ENCODE data around the gene IL1A.

IL1A gene

GRCh38 chr2:112754564-112754963 is 29.7 kb downstream of the IL1A start:
- no peak overlapping the region for H3K27ac ChIP-seq (ENCODE audit: low read depth, low read length)
- no peak overlapping the region for H3K4me3 ChIP-seq (ENCODE audit: low read length)
- H3K9ac ChIP-seq (ENCODE audit: low read depth, low read length), result no peak overlapping the region
- H3K9me3 ChIP-seq (ENCODE audit: insufficient read depth, low read depth, low read length), result no peaks in the 10 kb centered on the region
- 97% methylated on average over 1 of the region's 1 CpG for WGBS
- no peaks in the 10 kb centered on the region for H3K27me3 ChIP-seq (ENCODE audit: insufficient read depth, low read length)
- H3K4me1 ChIP-seq (ENCODE audit: insufficient read depth, low read length), result no peaks in the 10 kb centered on the region
- H3K36me3 ChIP-seq (ENCODE audit: insufficient read depth, low read length), result peaks cover 90% of the 10 kb centered on the region

- Histone ChIP-seq H3K4me3 (ENCODE audit: low read length) (no peak overlapping the region), H3K9ac (ENCODE audit: low read depth, low read length) (no peak overlapping the region), H3K36me3 (ENCODE audit: insufficient read depth, low read length) (peaks cover 76% of the 10 kb centered on the region), H3K27ac (ENCODE audit: low read depth, low read length) (no peak overlapping the region), H3K9me3 (ENCODE audit: insufficient read depth, low read depth, low read length) (no peaks in the 10 kb centered on the region), H3K4me1 (ENCODE audit: insufficient read depth, low read length) (no peaks in the 10 kb centered on the region), H3K27me3 (ENCODE audit: insufficient read depth, low read length) (no peaks in the 10 kb centered on the region)
- 96% methylated on average over 4 of the region's 4 CpGs for WGBS
Measured at GRCh38 chr2:112752667-112753066, 31.6 kb downstream of the IL1A start.

- Histone ChIP-seq H3K27me3 (ENCODE audit: insufficient read depth, low read length) (no peaks in the 10 kb centered on the region), H3K4me3 (ENCODE audit: low read length) (no peak overlapping the region), H3K9me3 (ENCODE audit: insufficient read depth, low read depth, low read length) (no peaks in the 10 kb centered on the region), H3K4me1 (ENCODE audit: insufficient read depth, low read length) (no peaks in the 10 kb centered on the region), H3K27ac (ENCODE audit: low read depth, low read length) (no peak overlapping the region), H3K9ac (ENCODE audit: low read depth, low read length) (no peak overlapping the region), H3K36me3 (ENCODE audit: insufficient read depth, low read length) (peaks cover 78% of the 10 kb centered on the region)
Measured at GRCh38 chr2:112751451-112752197, 32.7 kb downstream of the IL1A start.

GRCh38 chr2:112750560-112750843 is 33.8 kb downstream of the IL1A start:
- Histone ChIP-seq H3K9me3 (ENCODE audit: insufficient read depth, low read depth, low read length) (no peaks in the 10 kb centered on the region), H3K9ac (ENCODE audit: low read depth, low read length) (no peak overlapping the region), H3K27ac (ENCODE audit: low read depth, low read length) (no peak overlapping the region), H3K36me3 (ENCODE audit: insufficient read depth, low read length) (peaks cover 77% of the 10 kb centered on the region), H3K4me3 (ENCODE audit: low read length) (no peak overlapping the region), H3K27me3 (ENCODE audit: insufficient read depth, low read length) (no peaks in the 10 kb centered on the region), H3K4me1 (ENCODE audit: insufficient read depth, low read length) (no peaks in the 10 kb centered on the region)

GRCh38 chr2:112749755-112750559 is 34.3 kb downstream of the IL1A start:
- H3K36me3 ChIP-seq (ENCODE audit: insufficient read depth, low read length), result peaks cover 73% of the 10 kb centered on the region
- no peaks in the 10 kb centered on the region for H3K4me1 ChIP-seq (ENCODE audit: insufficient read depth, low read length)
- no peaks in the 10 kb centered on the region for H3K9me3 ChIP-seq (ENCODE audit: insufficient read depth, low read depth, low read length)
- H3K9ac ChIP-seq (ENCODE audit: low read depth, low read length), result no peak overlapping the region
- WGBS, result 80% methylated on average over 9 of the region's 9 CpGs
- no peak overlapping the region for H3K4me3 ChIP-seq (ENCODE audit: low read length)
- no peaks in the 10 kb centered on the region for H3K27me3 ChIP-seq (ENCODE audit: insufficient read depth, low read length)
- no peak overlapping the region for H3K27ac ChIP-seq (ENCODE audit: low read depth, low read length)

GRCh38 chr2:112740527-112740926 is 43.8 kb downstream of the IL1A start:
- no peaks in the 10 kb centered on the region for H3K4me1 ChIP-seq (ENCODE audit: insufficient read depth, low read length)
- no peaks in the 10 kb centered on the region for H3K27me3 ChIP-seq (ENCODE audit: insufficient read depth, low read length)
- no peak overlapping the region for H3K4me3 ChIP-seq (ENCODE audit: low read length)
- no peaks in the 10 kb centered on the region for H3K9me3 ChIP-seq (ENCODE audit: insufficient read depth, low read depth, low read length)
- 91% methylated on average over 7 of the region's 7 CpGs for WGBS
- no peak overlapping the region for H3K9ac ChIP-seq (ENCODE audit: low read depth, low read length)
- H3K27ac ChIP-seq (ENCODE audit: low read depth, low read length), result no peak overlapping the region
- H3K36me3 ChIP-seq (ENCODE audit: insufficient read depth, low read length), result peaks cover 77% of the 10 kb centered on the region

- H3K4me3 ChIP-seq (ENCODE audit: low read length), result no peak overlapping the region
- H3K4me1 ChIP-seq (ENCODE audit: insufficient read depth, low read length), result no peaks in the 10 kb centered on the region
- H3K9me3 ChIP-seq (ENCODE audit: insufficient read depth, low read depth, low read length), result no peaks in the 10 kb centered on the region
- H3K9ac ChIP-seq (ENCODE audit: low read depth, low read length), result no peak overlapping the region
- H3K27ac ChIP-seq (ENCODE audit: low read depth, low read length), result no peak overlapping the region
- H3K36me3 ChIP-seq (ENCODE audit: insufficient read depth, low read length), result peaks cover 56% of the 10 kb centered on the region
- no peaks in the 10 kb centered on the region for H3K27me3 ChIP-seq (ENCODE audit: insufficient read depth, low read length)
- 100% methylated on average over 1 of the region's 1 CpG for WGBS
Measured at GRCh38 chr2:112737542-112738232, 46.6 kb downstream of the IL1A start.

GRCh38 chr2:112733871-112734270 is 50.4 kb downstream of the IL1A start:
- Histone ChIP-seq H3K9ac (ENCODE audit: low read depth, low read length) (no peak overlapping the region), H3K4me3 (ENCODE audit: low read length) (no peak overlapping the region), H3K27ac (ENCODE audit: low read depth, low read length) (no peak overlapping the region), H3K9me3 (ENCODE audit: insufficient read depth, low read depth, low read length) (no peaks in the 10 kb centered on the region), H3K36me3 (ENCODE audit: insufficient read depth, low read length) (peaks cover 18% of the 10 kb centered on the region), H3K4me1 (ENCODE audit: insufficient read depth, low read length) (no peaks in the 10 kb centered on the region), H3K27me3 (ENCODE audit: insufficient read depth, low read length) (no peaks in the 10 kb centered on the region)
- no CpG with 5 or more reads among the region's 1 CpG for WGBS

GRCh38 chr2:112733456-112733855 is 50.8 kb downstream of the IL1A start:
- no peak overlapping the region for H3K9ac ChIP-seq (ENCODE audit: low read depth, low read length)
- WGBS, result 76% methylated on average over 4 of the region's 4 CpGs
- H3K27ac ChIP-seq (ENCODE audit: low read depth, low read length), result no peak overlapping the region
- H3K9me3 ChIP-seq (ENCODE audit: insufficient read depth, low read depth, low read length), result no peaks in the 10 kb centered on the region
- H3K27me3 ChIP-seq (ENCODE audit: insufficient read depth, low read length), result no peaks in the 10 kb centered on the region
- no peak overlapping the region for H3K4me3 ChIP-seq (ENCODE audit: low read length)
- H3K4me1 ChIP-seq (ENCODE audit: insufficient read depth, low read length), result no peaks in the 10 kb centered on the region
- H3K36me3 ChIP-seq (ENCODE audit: insufficient read depth, low read length), result peaks cover 14% of the 10 kb centered on the region

- H3K4me3 ChIP-seq (ENCODE audit: low read length), result no peak overlapping the region
- H3K27ac ChIP-seq (ENCODE audit: low read depth, low read length), result no peak overlapping the region
- no peaks in the 10 kb centered on the region for H3K9me3 ChIP-seq (ENCODE audit: insufficient read depth, low read depth, low read length)
- H3K4me1 ChIP-seq (ENCODE audit: insufficient read depth, low read length), result no peaks in the 10 kb centered on the region
- no peaks in the 10 kb centered on the region for H3K36me3 ChIP-seq (ENCODE audit: insufficient read depth, low read length)
- H3K27me3 ChIP-seq (ENCODE audit: insufficient read depth, low read length), result no peaks in the 10 kb centered on the region
- H3K9ac ChIP-seq (ENCODE audit: low read depth, low read length), result no peak overlapping the region
- WGBS, result 100% methylated on average over 2 of the region's 2 CpGs
Measured at GRCh38 chr2:112731479-112731878, 52.8 kb downstream of the IL1A start.

GRCh38 chr2:112730791-112731190 is 53.5 kb downstream of the IL1A start:
- WGBS, result 89% methylated on average over 5 of the region's 5 CpGs
- H3K27me3 ChIP-seq (ENCODE audit: insufficient read depth, low read length), result no peaks in the 10 kb centered on the region

More at GRCh38 chr2:112730791-112731190, 53.5 kb downstream of the IL1A start:
- no peaks in the 10 kb centered on the region for H3K9me3 ChIP-seq (ENCODE audit: insufficient read depth, low read depth, low read length)
- no peak overlapping the region for H3K4me3 ChIP-seq (ENCODE audit: low read length)
- no peak overlapping the region for H3K27ac ChIP-seq (ENCODE audit: low read depth, low read length)
- H3K4me1 ChIP-seq (ENCODE audit: insufficient read depth, low read length), result no peaks in the 10 kb centered on the region
- no peaks in the 10 kb centered on the region for H3K36me3 ChIP-seq (ENCODE audit: insufficient read depth, low read length)
- H3K9ac ChIP-seq (ENCODE audit: low read depth, low read length), result no peak overlapping the region

Data from HUES64 (cell line).